Gastrocnemius medialis (tissue), 4 donors: ENCODE measurements around the gene CDK4.

Source experiments
- POLR2A ChIP-seq, 2 donors: fragments of 450-650 bp; IDR thresholded peaks; one replicate each; pipeline ENCODE4 v1.6.1; 2017; ENCODE audit warnings: antibody characterized with exemption in 2 of 2, mild to moderate bottlenecking in 2 of 2, moderate library complexity in 2 of 2
- TF ChIP-seq, protein P1 (sequence below), 5 experiments: fragments of 450-650 bp in 3 of 5; fragments of 200-600 bp in 2 of 5; sonication (generic) in 2 of 5; IDR thresholded peaks in 4 of 5; conservative IDR thresholded peaks in 1 of 5; 1 replicate in 4 of 5; 2 replicates in 1 of 5; pipeline ENCODE4 v1.5.1; 2016 to 2019; ENCODE audit warnings: antibody characterized with exemption in 5 of 5, mild to moderate bottlenecking in 3 of 5, moderate library complexity in 3 of 5

DNA sequence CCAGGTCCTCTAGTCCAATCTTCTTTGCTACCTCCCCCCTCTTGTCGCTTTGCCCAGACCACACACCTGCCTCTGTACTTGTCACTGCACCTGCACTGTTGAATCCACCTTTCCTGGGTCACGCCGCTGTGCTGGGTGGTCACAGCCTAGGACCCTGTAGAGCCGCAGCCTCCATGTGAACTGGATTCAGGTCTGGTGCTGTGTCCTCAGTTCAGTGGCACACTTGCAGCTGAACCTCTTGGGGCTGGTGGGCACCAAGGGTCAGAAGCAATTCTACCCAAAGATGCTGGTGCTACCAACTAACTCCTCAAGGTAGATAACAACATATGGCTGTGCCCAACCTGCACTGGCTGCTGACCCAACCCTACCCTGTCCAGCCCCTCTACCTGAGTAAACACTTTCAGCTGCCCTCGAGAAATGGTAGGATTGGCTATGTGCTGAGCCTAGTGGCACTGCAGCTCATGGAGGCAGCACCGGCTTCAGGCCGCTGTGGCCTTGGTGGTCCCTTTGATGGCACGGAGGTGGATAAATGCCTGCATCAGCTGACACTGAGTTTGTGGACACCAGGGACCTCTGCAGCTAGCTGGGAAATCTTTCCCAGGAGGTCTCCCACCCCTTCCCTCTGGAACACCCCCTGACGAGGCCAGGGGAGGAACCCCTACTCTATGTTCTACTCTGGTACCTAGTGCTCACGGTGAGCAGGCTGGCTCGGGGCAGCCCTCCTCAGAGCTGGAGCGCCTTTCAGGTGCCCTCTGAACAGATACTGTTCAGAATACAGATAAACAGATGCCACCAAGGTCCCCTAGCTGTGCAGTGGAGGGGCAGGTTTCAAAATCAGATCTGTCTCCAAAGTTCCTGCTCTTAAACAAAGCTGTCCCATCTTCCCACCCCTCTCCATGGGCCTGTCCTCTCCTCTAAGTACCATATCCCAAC is 27.8 kb downstream of the CDK4 start:
- no peak for TF ChIP-seq POLR2A (IDR thresholded peaks at IDR 0.05)
- TF ChIP-seq, protein P1, sequence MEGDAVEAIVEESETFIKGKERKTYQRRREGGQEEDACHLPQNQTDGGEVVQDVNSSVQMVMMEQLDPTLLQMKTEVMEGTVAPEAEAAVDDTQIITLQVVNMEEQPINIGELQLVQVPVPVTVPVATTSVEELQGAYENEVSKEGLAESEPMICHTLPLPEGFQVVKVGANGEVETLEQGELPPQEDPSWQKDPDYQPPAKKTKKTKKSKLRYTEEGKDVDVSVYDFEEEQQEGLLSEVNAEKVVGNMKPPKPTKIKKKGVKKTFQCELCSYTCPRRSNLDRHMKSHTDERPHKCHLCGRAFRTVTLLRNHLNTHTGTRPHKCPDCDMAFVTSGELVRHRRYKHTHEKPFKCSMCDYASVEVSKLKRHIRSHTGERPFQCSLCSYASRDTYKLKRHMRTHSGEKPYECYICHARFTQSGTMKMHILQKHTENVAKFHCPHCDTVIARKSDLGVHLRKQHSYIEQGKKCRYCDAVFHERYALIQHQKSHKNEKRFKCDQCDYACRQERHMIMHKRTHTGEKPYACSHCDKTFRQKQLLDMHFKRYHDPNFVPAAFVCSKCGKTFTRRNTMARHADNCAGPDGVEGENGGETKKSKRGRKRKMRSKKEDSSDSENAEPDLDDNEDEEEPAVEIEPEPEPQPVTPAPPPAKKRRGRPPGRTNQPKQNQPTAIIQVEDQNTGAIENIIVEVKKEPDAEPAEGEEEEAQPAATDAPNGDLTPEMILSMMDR (IDR thresholded peaks at IDR 0.05 in 4 of 5, conservative IDR thresholded peaks at IDR 0.05 in 1 of 5), result no peak
